NCI-H526 treated with DMSO at 0.1 percent for 48 hours (cell line): ENCODE results near the gene PRRX1.

Experiments used
- DNase-seq: peaks from one replicate; lab custom pipeline; 2025; lab: John Stamatoyannopoulos, UW

Gene PRRX1

DNA sequence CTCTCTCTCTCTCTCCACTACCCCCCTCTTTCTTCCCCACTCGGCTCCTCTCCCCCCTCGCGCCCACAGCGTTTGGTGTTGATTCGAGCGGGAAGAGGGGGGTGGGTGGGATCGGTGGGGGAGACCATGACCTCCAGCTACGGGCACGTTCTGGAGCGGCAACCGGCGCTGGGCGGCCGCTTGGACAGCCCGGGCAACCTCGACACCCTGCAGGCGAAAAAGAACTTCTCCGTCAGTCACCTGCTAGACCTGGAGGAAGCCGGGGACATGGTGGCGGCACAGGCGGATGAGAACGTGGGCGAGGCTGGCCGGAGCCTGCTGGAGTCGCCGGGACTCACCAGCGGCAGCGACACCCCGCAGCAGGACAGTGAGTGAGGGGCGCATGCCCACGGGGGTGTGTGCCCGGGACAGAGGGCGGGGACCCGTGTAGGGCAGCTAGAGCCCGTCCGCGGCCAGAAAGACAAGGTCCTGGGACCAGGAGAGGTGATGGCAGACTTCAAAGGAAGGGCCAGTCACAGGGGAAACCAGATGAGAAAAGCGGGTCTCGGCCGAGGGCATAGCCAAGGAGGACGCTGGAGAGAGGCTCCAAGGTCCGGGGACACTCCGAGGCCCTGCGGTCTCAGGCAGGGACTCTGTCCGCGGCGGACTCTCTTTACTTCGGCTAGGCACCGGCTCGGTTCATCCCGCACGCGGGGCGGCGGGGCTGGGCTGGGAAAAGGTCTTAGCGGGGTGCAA, at the start of gene PRRX1:
PRRX1 (plus strand) TSS at position 39 of the 735 bp plus-strand sequence; CDS start at position 127, 88 bp downstream.
- DNase-seq, result peak; percentile 57

DNA sequence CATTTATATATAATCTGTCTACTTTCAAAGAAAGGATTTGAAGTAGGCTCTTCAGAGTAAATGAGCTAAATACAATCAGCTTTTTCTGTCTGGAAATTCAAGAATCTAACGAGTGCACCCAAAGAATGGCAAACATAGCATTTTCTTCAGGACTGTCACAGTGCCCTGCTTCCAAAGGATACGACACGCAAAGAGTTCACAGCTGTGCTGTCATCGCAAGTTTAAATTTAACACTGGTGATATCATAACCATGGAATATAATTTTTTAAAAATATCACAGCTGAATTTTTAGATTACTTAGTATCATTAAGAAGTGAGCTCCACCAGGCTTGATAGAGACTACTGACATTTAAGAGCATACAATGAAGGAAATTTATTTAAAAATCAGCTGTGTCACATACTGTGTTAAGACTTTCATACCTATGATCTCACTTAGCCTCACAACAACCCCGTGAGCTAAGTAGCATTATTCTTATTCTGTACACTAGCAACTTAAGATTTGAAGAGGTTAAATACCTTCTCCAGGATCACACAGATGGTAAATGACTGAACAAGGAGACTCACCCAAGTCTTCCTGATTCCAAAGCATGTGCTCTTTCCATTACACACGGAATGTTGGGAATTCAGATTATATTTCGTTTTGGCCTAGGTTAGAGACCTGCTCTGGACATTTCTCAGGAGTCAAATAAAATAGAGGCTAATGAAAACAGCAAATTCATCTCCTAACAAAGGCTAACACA, 46.2 kb upstream of the PRRX1 start:
- no peak for DNase-seq

GRCh38 chr1:170618421-170618820, 45.5 kb upstream of the PRRX1 start:
- no peak for DNase-seq

GRCh38 chr1:170619241-170620028, 44.5 kb upstream of the PRRX1 start:
- DNase-seq, result no peak

GRCh38 chr1:170620164-170620563, 43.8 kb upstream of the PRRX1 start:
- no peak for DNase-seq

- no peak for DNase-seq
Observed at GRCh38 chr1:170623171-170623570, 40.8 kb upstream of the PRRX1 start.

DNA sequence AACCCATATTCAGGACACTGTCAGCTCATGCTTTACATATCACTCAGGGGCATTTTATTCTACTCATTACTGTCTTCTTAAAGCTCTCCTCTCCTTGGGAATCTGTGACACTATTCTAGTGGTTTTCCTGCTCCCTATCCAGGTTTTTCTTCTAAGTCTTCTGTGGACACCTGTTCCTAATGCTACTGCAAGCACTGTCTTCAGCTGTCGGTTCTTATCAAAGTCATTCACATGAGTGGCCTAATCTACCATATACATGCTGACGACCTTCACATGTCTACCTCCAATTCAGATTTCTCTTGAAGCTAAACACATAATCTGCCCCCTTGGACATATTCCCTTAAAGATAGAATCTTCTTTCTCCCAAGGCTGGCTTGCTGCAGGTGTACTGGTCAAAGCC, 39.8 kb upstream of the PRRX1 start:
- DNase-seq, result no peak

DNA sequence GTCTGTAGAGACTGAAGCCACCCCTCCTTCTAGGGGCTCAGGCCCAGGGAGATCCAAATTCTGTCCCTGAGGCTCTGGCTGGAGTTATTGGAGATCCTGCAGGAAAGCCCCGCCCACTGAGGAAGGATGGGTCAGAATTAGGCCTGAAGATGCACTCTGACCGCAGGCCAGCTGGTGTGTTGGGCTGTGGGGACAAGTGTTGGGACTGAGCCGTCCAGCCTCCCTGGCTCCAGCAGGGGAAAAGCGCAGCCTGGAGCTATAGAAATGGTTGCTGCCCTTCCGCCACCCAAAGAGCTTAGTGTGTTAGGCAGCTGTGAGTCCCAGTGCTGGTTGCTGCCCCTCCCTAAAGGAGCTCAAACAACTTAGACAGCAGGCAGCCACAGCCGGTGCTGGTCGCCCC, 33.0 kb upstream of the PRRX1 start:
- DNase-seq, result no peak

- no peak for DNase-seq
Observed at GRCh38 chr1:170634293-170634692, 29.6 kb upstream of the PRRX1 start.

GRCh38 chr1:170634824-170635410, 29.0 kb upstream of the PRRX1 start:
- no peak for DNase-seq

DNA sequence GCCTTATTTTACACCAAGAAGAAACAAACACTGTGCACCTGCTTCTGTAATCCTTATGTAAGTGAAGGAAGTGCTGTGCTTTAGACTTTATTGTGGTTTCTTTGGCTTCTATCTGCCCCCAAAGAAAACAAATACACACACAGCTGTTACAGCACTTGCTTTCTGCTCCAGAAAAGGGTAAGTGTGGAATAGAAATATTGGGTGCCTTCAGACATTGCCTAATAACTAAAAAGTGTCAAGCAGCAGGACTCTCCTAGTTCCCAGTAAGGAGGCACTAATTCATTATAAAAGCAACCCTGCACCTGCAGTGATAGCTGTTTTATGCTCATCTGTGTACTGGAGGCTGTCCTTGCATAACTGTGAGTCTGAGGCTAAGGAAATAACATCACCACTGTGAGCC, 23.4 kb upstream of the PRRX1 start:
- no peak for DNase-seq

DNA sequence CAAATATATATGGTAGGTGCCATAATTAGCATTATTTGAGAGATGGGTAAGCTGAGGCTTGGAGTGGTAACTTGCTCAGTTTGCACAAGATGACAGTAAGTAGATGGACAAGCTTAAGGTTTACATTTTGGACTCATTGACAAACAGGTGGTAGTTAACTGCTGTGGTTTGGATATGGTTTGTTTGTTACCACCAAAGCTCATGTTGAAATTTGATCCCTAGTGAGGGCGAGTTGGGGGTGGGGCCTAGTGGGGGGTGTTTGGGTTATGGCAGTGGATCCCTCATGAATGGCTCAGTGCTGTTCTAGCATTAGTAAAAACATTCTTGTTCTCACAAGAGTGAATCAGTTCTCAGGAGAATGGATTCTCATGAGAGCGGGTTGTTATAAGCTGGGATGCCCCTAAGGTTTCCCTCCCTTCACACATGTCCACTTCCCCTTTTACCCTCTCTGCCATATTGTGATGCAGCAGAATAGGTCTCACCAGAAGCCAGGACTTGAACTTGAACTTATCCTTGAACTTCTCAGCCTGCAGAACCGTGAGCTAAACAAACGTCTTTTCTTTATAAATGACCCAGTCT, 6.6 kb upstream of the PRRX1 start:
- peak; percentile 62 for DNase-seq

GRCh38 chr1:170659399-170660035, 4.4 kb upstream of the PRRX1 start:
- DNase-seq, result no peak

GRCh38 chr1:170660281-170660713, 3.6 kb upstream of the PRRX1 start:
- DNase-seq, result no peak

- DNase-seq, result no peak
Observed at GRCh38 chr1:170660871-170661645, 2.9 kb upstream of the PRRX1 start.

- no peak for DNase-seq
Observed at GRCh38 chr1:170661646-170662411, 2.1 kb upstream of the PRRX1 start.

GRCh38 chr1:170662561-170663403, 1.1 kb upstream of the PRRX1 start:
- peak; percentile 32 for DNase-seq

GRCh38 chr1:170663404-170664092, 383 bp upstream of the PRRX1 start:
- no peak for DNase-seq
